GM21619 (cell line): ENCODE measurements around the gene ETFA.
"Not testable (repeated sequence)": the region's sequence is repeated elsewhere in the genome, so short reads cannot be mapped to it uniquely, and the experiment has no call there.

Experiments
- ATAC-seq: cut with Tn5 transposase; IDR thresholded peaks from one replicate; pipeline ENCODE4 v1.9.1; 2021; ENCODE audit not compliant: unreplicated experiment

Gene ETFA

GRCh38 chr15:76282465-76282864 is 28.8 kb downstream of the ETFA start:
- no peak for ATAC-seq

GRCh38 chr15:76278651-76279050 is 32.6 kb downstream of the ETFA start:
- no peak for ATAC-seq

- ATAC-seq = no peak
Measured at GRCh38 chr15:76274821-76275220, 36.4 kb downstream of the ETFA start.

- no peak for ATAC-seq
Measured at GRCh38 chr15:76274226-76274625, 37.0 kb downstream of the ETFA start.

GRCh38 chr15:76270876-76271275 is 40.4 kb downstream of the ETFA start:
- no peak for ATAC-seq

- ATAC-seq = no peak
Measured at GRCh38 chr15:76267077-76267476, 44.2 kb downstream of the ETFA start.

- ATAC-seq = not testable (repeated sequence)
Measured at GRCh38 chr15:76265769-76266168, 45.5 kb downstream of the ETFA start.

GRCh38 chr15:76260246-76260938 is 50.9 kb downstream of the ETFA start:
- ATAC-seq = no peak

GRCh38 chr15:76259392-76259791 is 51.9 kb downstream of the ETFA start:
- no peak for ATAC-seq

- no peak for ATAC-seq
Measured at GRCh38 chr15:76258460-76258859, 52.8 kb downstream of the ETFA start.

- no peak for ATAC-seq
Measured at GRCh38 chr15:76253691-76254473, 57.4 kb downstream of the ETFA start.

- ATAC-seq = no peak
Measured at GRCh38 chr15:76252249-76252648, 59.0 kb downstream of the ETFA start.

- ATAC-seq = no peak
Measured at GRCh38 chr15:76251717-76252116, 59.6 kb downstream of the ETFA start.

GRCh38 chr15:76245072-76245610 is 66.1 kb downstream of the ETFA start:
- no peak for ATAC-seq

- ATAC-seq = no peak
Measured at GRCh38 chr15:76239786-76240185, 71.5 kb downstream of the ETFA start.

- ATAC-seq = no peak
Measured at GRCh38 chr15:76236350-76236749, 74.9 kb downstream of the ETFA start.

- ATAC-seq = no peak
Measured at GRCh38 chr15:76235186-76235826, 76.0 kb downstream of the ETFA start.

- ATAC-seq = no peak
Measured at GRCh38 chr15:76234337-76234889, 76.9 kb downstream of the ETFA start.

- ATAC-seq = no peak
Measured at GRCh38 chr15:76233921-76234320, 77.3 kb downstream of the ETFA start.

- ATAC-seq = no peak
Measured at GRCh38 chr15:76229266-76229665, 82.0 kb downstream of the ETFA start.

GRCh38 chr15:76223521-76223920 is 87.7 kb downstream of the ETFA start:
- no peak for ATAC-seq
